ENCODE results near the gene ZBTB1. TPM values are rescaled to one million over a fixed set of nuclear protein-coding genes. Genes with fewer than 3 reads are reported as not detected.

Gene ZBTB1
- total and polyA plus RNA-seq, 2 donors (not counting 3 experiments of a cell fraction or from before 2014, with no cell fraction given), result 9.7 to 32.2 TPM

DNA sequence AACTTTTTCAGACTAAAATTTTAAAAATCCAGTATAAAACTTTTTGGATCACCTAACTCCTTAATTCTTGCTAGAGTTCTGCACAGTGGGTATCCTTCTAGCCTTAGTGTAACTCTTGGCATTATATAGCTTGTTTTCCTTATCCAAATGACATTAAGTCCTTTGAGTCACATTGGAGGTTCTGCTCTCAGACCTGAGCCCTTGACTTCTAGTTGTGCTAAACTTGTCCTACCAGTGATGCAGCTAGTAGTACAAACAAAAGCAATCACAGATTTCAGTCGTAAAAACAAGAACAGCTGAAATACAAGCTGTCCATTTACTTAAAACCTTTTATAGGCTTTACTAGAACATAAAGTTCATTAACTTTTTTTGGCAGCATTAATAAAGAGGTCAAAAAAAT, 10.5 kb downstream of the ZBTB1 start:
- Histone ChIP-seq H3K9me3 (replicated peaks; ENCODE audit: control insufficient read depth, insufficient read depth, low read length) (no peaks in the 10 kb centered on the region), H2AFZ (ENCODE audit: low read depth, low read length) (no peak overlapping the region), H3K9me1 (replicated peaks; ENCODE audit: control insufficient read depth, extremely low read depth, insufficient read depth, low read length) (peaks cover 2% of the 10 kb centered on the region), H3K79me2 (ENCODE audit: control insufficient read depth, insufficient read depth, low read length) (peaks cover 91% of the 10 kb centered on the region), H3K4me2 (ENCODE audit: insufficient read depth, low read length) (no peak overlapping the region), H3K9ac (replicated peaks; ENCODE audit: extremely low read depth, insufficient read depth, low read length) (no peak overlapping the region), H4K20me1 (replicated peaks; ENCODE audit: control insufficient read depth, extremely low read depth, insufficient read depth, low read length) (peaks cover 27% of the 10 kb centered on the region), H3K36me3 (ENCODE audit: control insufficient read depth in 2 of 2, extremely low read depth in 1 of 2, insufficient read depth in 2 of 2, low read length in 2 of 2) (no peaks in the 10 kb centered on the region), H3K4me3 (replicated peaks in 1 of 3; ENCODE audit: insufficient read depth in 1 of 3, low read depth in 1 of 3, low read length in 3 of 3) (no peak overlapping the region), H3K4me1 (ENCODE audit: control insufficient read depth, extremely low read depth, insufficient read depth, low read length) (peaks cover 7% of the 10 kb centered on the region), H3K27me3 (ENCODE audit: control insufficient read depth in 2 of 2, insufficient read depth in 2 of 2, low read length in 2 of 2) (no peaks in the 10 kb centered on the region), H3K27ac (ENCODE audit: insufficient read depth, low read depth, low read length) (no peak overlapping the region)
- TF ChIP-seq JUN (IDR thresholded peaks at IDR 0.05; ENCODE audit: borderline replicate concordance, insufficient read depth, insufficient read length, low read depth) (no peak), POLR2A (IDR thresholded peaks at IDR 0.05; ENCODE audit: low read depth, low read length) (no peak), GATA2 (IDR thresholded peaks at IDR 0.05; ENCODE audit: insufficient read depth, insufficient read length, low read depth, low read length) (no peak), FOS (IDR thresholded peaks at IDR 0.05; ENCODE audit: borderline replicate concordance, insufficient read depth, low read length) (no peak), MYC (IDR thresholded peaks at IDR 0.05; ENCODE audit: low read depth, low read length) (no peak), CTCF (IDR thresholded peaks at IDR 0.05; ENCODE audit: extremely low read depth in 1 of 2, insufficient read depth in 1 of 2, low read depth in 1 of 2, low read length in 2 of 2) (no peak), EZH2 (IDR thresholded peaks at IDR 0.05; ENCODE audit: borderline replicate concordance, low read depth, low read length, severe bottlenecking) (no peak), POLR2AphosphoS5 (IDR thresholded peaks at IDR 0.05; ENCODE audit: insufficient read depth, low read depth, low read length) (no peak)
- TF ChIP-seq, protein P1, sequence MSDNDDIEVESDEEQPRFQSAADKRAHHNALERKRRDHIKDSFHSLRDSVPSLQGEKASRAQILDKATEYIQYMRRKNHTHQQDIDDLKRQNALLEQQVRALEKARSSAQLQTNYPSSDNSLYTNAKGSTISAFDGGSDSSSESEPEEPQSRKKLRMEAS (IDR thresholded peaks at IDR 0.05; ENCODE audit: insufficient read depth, insufficient read length), result no peak
- CTCF ChIA-PET, result interaction anchor here (0.8 to 1.6 kb wide), 2 partner anchors 80 to 171 kb away, joined by 3 to 5 read pairs; no protein-coding TSS in a partner anchor
- dilution Hi-C loops (cut with MboI; ENCODE audit: extremely low pct_ligation_motif_present, low sequenced_read_pairs) (no loop called here), intact Hi-C loops (cut with micrococcal nuclease) (no loop called here)
- FAIRE-seq, result no peak
- POLR2A ChIA-PET, result interaction anchor here (1.0 kb wide), 1 partner anchor 11 kb away, joined by 5 read pairs; no protein-coding TSS in a partner anchor
- BruUV-seq (replicated peaks), result no TSS peak
- DNase-seq (ENCODE audit: low read depth, low spot score), result no peak
